ENCODE results near the gene VSIG2.

VSIG2 gene

GRCh38 chr11:124762624-124763155 lies 10.6 kb upstream of the VSIG2 start:
- no peak for DNase-seq

DNA sequence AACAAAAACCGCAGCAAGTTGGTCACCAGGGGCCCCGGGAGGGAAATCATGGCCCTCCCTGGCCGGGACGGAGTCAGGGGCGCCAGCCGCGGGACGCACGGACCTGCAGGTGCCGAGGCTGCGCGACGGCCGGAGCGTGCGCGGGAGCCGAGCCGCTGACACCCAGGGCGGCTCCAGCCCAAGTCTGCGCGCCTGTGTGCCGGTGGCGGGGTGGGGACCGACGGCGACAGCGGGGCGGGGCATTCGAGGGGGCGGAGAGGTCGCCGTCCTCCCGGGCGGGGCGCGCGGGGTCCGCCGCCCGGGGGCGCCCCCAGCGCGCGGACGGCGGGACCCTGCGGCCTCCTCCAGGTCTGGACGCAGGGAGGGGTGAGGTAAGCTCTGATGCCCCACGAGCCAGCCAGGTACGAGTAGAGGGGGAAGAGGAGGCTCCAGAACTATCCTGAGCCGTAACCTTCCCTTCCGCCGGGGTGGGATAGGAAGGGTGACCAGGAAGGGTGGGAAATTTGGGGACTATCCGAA lies 10.1 kb upstream of the VSIG2 start, which contains the start of gene ESAM:
Gene ESAM, minus strand, starts transcription at position 186 of the 519 bp plus-strand sequence. Its CDS starts 136 bp downstream, at position 50.
- peak; percentile 51 for DNase-seq

DNA sequence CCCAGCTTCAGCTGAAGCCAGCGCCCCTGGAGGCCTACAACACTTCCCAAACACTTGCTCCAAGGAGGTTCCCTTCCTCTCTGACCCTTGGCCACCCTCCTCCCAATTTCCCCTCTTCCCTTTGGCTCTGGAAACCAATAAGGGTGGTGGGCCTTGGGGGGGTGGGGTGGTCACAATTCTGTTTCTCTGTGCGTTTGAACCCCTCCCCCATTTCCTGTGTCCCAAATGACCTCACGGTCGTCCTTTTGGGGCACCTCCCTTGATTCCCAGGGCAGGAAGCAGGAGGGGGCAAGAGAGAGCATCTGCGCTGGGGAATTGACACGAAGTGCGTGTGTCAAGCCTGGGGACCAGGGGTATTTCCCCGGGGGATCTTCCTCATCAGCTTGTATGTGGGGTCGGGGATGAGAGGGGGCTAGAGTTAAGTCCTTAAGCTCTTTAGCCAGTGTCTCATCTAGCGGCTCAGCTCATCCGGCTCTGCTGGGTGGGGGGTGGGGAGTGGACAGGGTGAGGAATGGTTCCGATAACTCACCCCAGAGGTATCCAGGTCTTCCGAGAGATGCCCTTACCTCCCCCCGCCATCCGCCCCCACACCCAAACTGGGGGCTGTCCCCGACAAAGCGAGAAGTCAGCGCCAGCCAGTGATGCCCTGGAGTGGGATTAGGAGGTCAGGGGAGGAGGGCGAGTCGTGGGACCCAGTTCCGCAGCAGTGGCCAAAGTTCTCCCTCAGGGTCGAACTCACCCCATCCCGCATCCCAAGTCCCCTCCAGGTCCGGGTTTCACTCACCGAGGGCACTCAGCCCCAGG lies 9.4 kb upstream of the VSIG2 start:
- no peak for DNase-seq

DNA sequence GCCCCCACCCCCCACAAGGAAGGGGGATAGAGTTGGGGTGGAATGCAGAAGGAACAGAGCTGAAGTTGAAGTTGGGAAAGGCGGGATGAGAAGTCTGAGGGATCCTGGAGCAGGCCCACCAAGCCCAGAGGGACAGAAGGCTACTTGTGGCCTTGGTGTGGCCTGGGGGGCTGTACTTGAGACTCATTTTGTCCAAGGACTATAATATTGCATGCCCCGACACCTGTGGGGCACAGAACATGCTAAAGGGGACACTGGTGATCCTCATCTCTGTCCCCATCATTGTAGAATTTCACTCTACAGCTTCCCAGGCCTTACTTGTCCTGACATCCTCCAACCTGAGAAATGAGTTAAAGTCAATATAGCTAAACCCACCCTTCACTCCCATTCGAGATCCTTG lies 8.8 kb upstream of the VSIG2 start:
- DNase-seq = no peak

- DNase-seq = no peak
Measured at GRCh38 chr11:124760205-124760652, 8.2 kb upstream of the VSIG2 start.

GRCh38 chr11:124759266-124760204 lies 7.5 kb upstream of the VSIG2 start:
- DNase-seq = no peak

- peak; percentile 75 for DNase-seq
Measured at GRCh38 chr11:124758355-124759265, 6.6 kb upstream of the VSIG2 start.

DNA sequence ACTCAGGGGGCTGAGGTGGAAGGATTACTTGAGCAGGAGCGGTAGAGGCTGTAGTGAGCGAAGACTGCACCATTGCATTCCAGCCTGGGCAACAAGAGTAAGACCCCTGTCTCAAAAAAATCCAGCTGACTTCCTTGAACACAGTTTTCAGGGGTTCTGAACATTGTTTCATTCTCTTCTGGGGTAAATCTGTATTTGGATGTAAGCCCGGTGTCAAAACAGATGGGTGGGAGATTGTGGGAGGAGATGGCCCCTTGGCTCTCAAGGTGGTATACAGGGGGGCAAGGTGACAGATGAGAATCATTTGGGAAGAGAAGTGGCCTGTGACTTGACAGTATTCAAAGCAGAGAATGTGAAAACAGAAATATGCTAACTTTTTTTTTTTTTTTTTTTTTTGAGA lies 5.3 kb upstream of the VSIG2 start:
- no peak for DNase-seq

- no peak for DNase-seq
Measured at GRCh38 chr11:124756753-124757227, 4.7 kb upstream of the VSIG2 start.

DNA sequence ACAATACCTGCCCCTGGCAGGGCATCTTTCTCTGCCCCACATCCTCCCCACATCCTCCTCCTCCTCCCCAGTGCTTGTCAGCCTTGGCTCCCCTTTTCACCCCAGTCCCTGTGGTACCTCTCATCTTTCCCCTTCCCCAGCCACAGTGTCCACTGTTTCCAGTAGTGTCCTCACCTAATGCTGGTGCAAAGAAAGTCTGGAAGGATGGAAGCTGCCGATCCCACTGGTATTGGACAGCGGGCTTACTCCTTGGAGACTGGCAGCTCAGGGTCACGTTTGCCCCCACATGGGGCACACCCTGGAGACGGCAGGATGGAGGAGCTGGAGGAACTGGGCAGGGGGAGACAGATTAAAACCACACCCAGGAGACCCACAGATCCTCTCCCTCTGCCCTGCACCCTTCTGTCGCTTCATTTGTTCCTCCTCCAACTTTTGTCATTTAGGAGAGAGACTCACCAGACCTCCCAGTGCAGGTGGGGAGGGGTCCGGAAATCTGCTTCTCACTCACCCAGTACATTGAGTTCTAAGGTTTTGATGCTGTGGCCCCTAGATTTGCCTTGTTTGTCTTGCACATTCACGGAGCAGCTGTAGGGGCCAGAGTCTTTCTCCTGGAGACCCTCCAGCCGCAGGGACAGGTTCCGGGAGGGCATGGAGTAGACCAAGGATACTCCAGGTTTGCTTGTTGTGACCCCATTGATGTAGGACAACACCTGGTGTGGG lies 4.1 kb upstream of the VSIG2 start:
- DNase-seq = no peak

DNA sequence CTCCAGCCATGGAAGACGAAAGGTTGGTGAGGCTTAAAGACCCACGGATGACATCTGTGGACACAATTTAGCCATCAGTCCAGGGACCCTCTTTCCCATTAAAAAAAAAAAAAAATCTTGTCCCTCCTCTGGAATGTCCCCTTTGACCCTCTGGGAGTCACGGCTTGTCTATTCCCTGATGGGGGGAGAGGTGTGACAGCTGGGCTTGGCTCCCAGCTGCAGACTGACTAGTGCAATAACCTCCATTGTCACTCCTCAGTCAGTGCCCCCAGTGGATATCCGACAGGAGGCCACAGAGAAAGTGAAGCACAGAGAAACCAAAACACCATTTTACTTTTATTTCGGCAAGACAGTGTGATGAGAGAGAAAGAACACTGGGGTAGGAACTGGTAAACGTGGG lies 2.7 kb upstream of the VSIG2 start:
- no peak for DNase-seq

- no peak for DNase-seq
Measured at GRCh38 chr11:124754309-124754708, 2.3 kb upstream of the VSIG2 start.

GRCh38 chr11:124753624-124754023 lies 1.6 kb upstream of the VSIG2 start:
- DNase-seq = no peak

- no peak for DNase-seq
Measured at GRCh38 chr11:124753205-124753604, 1.1 kb upstream of the VSIG2 start.

GRCh38 chr11:124752471-124753102 lies 532 bp upstream of the VSIG2 start:
- no peak for DNase-seq

GRCh38 chr11:124751391-124751740 lies 689 bp downstream of the VSIG2 start:
- DNase-seq = no peak

GRCh38 chr11:124749912-124750311 lies 2.1 kb downstream of the VSIG2 start:
- no peak for DNase-seq

DNA sequence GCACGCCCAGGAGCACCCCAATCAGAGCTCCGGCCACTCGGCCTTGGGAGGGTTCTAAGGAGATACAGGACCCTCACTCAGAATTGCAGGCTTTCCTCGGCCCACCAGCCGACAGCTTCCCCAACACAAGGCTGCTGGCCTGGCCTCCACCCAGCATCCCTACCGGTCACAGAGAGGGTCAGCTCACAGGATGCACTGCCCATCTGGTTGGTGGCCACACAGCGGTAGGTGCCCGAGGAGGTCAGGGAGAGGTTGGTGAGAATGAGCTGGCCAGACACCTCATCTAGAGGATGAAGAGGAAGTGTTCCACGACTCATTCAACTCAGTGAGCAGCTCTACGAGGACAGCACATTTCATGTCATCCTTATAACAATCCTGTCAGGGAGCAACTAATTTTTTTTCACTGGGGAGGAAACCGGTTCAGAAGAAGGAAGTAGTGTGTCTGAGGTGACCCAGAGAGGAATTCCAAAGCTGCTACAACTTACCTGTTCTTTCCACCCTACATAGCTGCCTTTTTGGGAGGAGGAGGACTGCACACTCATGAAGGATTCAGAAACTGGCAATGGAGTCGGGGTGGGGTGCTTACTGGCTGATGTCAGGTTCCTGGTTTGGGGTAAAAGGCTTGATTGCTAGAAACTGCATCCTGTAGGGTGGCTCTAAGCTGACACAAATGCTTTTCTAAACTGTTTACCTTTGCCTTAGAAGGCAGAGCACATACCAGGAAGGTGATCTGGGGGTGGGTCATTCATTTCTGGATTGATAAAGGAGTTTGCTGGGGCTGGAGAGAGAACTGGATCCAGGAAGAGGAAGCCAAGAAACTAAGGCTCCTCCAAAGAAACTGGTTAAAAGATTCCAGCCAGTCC lies 3.3 kb downstream of the VSIG2 start:
- no peak for DNase-seq

- DNase-seq = no peak
Measured at GRCh38 chr11:124748100-124748418, 4.0 kb downstream of the VSIG2 start.
